ENCODE measurements around the gene FNBP1L.

Gene FNBP1L

GRCh38 chr1:93595743-93596142, 147.8 kb downstream of the FNBP1L start:
- DNase-seq: no peak

GRCh38 chr1:93596329-93597089, 148.6 kb downstream of the FNBP1L start:
- DNase-seq: no peak

GRCh38 chr1:93597709-93598108, 149.8 kb downstream of the FNBP1L start:
- peak; percentile 58 for DNase-seq

- no peak for DNase-seq
Observed at GRCh38 chr1:93598396-93598795, 150.5 kb downstream of the FNBP1L start.

- no peak for DNase-seq
Observed at GRCh38 chr1:93598861-93599439, 151.0 kb downstream of the FNBP1L start.

GRCh38 chr1:93599479-93599878, 151.6 kb downstream of the FNBP1L start:
- DNase-seq: no peak

- DNase-seq: no peak
Observed at GRCh38 chr1:93600663-93601062, 152.7 kb downstream of the FNBP1L start.

- DNase-seq: no peak
Observed at GRCh38 chr1:93601686-93602085, 153.8 kb downstream of the FNBP1L start.

GRCh38 chr1:93602101-93602500, 154.2 kb downstream of the FNBP1L start:
- DNase-seq: no peak

GRCh38 chr1:93603106-93603505, 155.2 kb downstream of the FNBP1L start:
- DNase-seq: no peak

GRCh38 chr1:93603601-93604000, 155.7 kb downstream of the FNBP1L start:
- DNase-seq: no peak

Data from eye (tissue), 1 donor.